BLaER1 (cell line): ENCODE measurements around the gene ANKMY1.

Experiments
- H3K27ac ChIP-seq: shearing (Covaris generic); formaldehyde crosslinking; 2 replicates; pipeline ENCODE4 v1.8.1; 2022
- H3K27me3 ChIP-seq: shearing (Covaris generic); formaldehyde crosslinking; 2 replicates; pipeline ENCODE4 v1.8.1; 2022
- H3K36me3 ChIP-seq: shearing (Covaris generic); formaldehyde crosslinking; 2 replicates; pipeline ENCODE4 v1.8.1; 2022
- H3K4me1 ChIP-seq: shearing (Covaris generic); formaldehyde crosslinking; 2 replicates; pipeline ENCODE4 v1.8.1; 2022
- H3K4me2 ChIP-seq: shearing (Covaris generic); formaldehyde crosslinking; 2 replicates; pipeline ENCODE4 v1.8.1; 2022
- H3K4me3 ChIP-seq: shearing (Covaris generic); formaldehyde crosslinking; 2 replicates; pipeline ENCODE4 v1.8.1; 2022
- H3K9ac ChIP-seq: shearing (Covaris generic); formaldehyde crosslinking; 2 replicates; pipeline ENCODE4 v1.8.1; 2022
- H3K9me3 ChIP-seq: shearing (Covaris generic); formaldehyde crosslinking; 2 replicates; pipeline ENCODE4 v1.8.1; 2022
- H4K20me1 ChIP-seq: shearing (Covaris generic); formaldehyde crosslinking; 2 replicates; pipeline ENCODE4 v1.8.1; 2022
- Cebpa-rat ChIP-seq: shearing (Covaris generic); IDR thresholded peaks from 2 replicates; pipeline ENCODE4 v1.8.1; 2022

The ANKMY1 gene

DNA sequence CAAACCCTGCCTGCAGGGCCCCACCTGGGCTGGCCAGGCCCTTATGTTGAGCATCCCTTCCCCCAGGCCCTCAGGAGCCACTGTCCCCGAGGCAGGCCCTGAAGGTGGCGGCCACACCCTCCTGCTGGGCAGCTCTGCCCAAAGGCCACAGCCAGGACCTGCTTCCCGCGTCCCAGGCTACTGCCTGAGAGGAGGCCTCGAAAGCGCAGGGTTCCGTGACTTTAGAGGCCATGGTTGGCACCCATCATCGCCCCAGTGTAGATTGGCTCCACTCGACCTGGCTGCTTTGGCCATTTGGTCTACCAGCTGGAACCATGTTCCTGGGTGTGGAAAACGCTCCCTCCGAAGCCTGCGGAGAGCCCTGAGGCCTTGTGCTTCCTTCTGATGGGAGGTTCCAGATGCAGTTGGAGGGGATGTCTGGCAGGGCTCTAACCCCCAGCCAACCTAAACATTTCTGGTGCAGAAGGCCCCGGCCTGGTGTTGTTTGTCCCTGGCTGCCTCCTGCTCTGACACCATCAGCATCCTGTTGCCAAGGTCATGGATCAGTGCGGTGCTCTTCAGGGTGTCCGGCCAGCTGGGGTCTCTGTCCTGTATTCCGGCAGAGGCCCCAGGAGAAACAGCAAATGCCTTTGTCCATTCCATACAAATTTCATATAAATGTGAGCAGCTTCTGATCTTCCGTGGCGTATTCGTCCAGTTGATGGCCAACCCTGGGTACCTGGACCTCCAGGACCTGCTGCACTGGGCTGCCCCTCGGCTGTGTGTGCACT lies 43.5 kb upstream of the ANKMY1 start:
- Histone ChIP-seq H3K36me3 (peaks cover 69% of the 10 kb centered on the region), H3K4me1 (peaks cover 20% of the 10 kb centered on the region)
- no peak for TF ChIP-seq Cebpa-rat

DNA sequence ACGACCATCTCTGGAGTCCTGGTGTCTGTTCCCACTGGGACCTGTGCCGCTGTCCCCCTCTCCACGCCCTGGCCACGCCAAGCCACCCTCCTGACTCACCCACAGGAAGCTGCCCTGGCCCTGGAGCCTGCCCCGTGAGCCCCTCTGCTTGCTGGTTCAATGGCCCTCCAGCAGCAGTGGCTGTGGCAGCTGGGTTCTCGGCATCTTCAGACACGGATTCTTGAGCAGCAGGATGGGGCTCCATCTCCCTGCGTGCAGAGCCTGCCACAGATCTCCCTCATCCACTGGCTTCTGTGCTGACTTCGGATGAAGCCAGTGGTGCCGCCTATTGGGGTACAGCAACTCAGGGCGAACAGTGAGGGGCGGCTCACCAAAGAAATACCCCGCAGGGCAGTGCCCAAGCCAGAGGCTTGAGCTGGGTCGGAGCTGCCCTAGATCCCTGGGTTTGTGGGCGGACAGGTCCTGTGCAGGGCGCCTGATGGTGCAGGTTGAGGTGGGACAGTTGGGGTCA lies 42.7 kb upstream of the ANKMY1 start:
- H3K4me1 ChIP-seq, result peaks cover 27% of the 10 kb centered on the region
- no peak overlapping the region for H3K9ac ChIP-seq
- no peaks in the 10 kb centered on the region for H3K9me3 ChIP-seq
- H3K27me3 ChIP-seq, result no peaks in the 10 kb centered on the region
- H3K4me2 ChIP-seq, result no peak overlapping the region
- no peak for TF ChIP-seq Cebpa-rat
- H3K27ac ChIP-seq, result no peak overlapping the region
- H3K36me3 ChIP-seq, result peaks cover 76% of the 10 kb centered on the region
- H3K4me3 ChIP-seq, result no peak overlapping the region
- H4K20me1 ChIP-seq, result peaks cover 42% of the 10 kb centered on the region

More for the DNA sequence above, 43.5 kb upstream of the ANKMY1 start:
- Histone ChIP-seq H3K9me3 (no peaks in the 10 kb centered on the region), H3K27ac (no peak overlapping the region), H3K27me3 (no peaks in the 10 kb centered on the region), H4K20me1 (peaks cover 34% of the 10 kb centered on the region), H3K9ac (no peak overlapping the region), H3K4me3 (no peak overlapping the region), H3K4me2 (no peak overlapping the region)

DNA sequence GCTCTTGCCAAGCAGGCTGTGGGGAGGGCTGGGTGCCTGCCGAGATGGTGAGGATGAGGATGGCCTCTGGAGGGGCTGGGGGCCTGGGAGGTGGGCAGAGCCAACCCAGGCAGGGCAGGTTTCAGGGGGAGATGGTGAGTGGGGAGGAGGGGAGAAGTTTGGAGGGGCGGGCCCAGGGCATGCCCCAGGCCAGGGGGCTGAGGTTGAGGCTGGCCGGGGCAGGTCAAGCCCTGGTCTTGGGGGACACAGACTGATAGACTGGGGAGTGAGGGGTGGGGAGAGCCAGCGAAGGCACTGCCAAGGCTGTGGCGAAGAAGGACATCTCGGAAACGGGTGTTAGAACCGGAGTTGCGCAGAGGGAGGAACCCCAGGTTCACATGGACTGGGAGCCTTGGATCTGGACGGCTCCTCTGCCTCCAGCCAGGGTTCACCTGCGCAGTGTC lies 41.4 kb upstream of the ANKMY1 start:
- Histone ChIP-seq H3K27me3 (no peaks in the 10 kb centered on the region), H3K4me2 (no peak overlapping the region), H3K27ac (no peak overlapping the region), H3K4me1 (peaks cover 32% of the 10 kb centered on the region), H3K9me3 (no peaks in the 10 kb centered on the region), H4K20me1 (peaks cover 55% of the 10 kb centered on the region), H3K9ac (no peak overlapping the region), H3K4me3 (no peak overlapping the region), H3K36me3 (peaks cover 90% of the 10 kb centered on the region)
- TF ChIP-seq Cebpa-rat, result no peak

DNA sequence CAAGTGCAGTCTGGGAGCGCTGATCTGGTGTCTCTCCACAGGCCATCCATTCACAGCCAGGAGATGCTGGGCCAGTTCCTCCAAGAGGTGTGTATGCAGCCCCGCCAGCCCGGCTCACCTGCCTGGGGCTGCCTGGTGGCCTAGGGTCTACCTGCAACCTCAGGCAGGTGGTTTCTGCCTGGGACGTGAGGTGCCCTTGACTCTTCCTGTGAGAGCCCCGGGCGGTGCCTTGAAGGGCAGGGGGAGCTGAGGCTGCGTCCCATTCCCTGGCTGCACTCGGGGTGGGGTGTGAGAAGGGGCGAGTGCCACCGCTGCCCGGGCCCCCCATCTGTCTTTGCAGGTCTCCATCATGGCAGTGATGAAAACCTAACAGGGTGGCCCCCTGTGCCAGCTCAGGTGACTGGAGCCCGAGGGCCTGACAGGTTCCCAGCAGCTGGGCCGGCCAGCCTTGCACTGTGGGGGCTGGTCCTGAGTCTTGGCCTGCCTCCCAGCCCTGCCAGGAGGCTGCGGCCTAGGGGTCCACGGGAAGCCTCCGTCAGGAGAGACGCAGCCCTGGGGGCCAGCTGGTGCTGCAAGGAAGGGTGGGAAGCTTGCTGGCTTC lies 40.6 kb upstream of the ANKMY1 start:
- no peak overlapping the region for H3K4me2 ChIP-seq
- peaks cover 63% of the 10 kb centered on the region for H4K20me1 ChIP-seq
- H3K27me3 ChIP-seq, result no peaks in the 10 kb centered on the region
- H3K4me1 ChIP-seq, result peaks cover 27% of the 10 kb centered on the region
- H3K4me3 ChIP-seq, result no peak overlapping the region
- H3K36me3 ChIP-seq, result peaks cover 97% of the 10 kb centered on the region
- TF ChIP-seq Cebpa-rat, result no peak
- H3K27ac ChIP-seq, result no peak overlapping the region
- no peak overlapping the region for H3K9ac ChIP-seq
- H3K9me3 ChIP-seq, result no peaks in the 10 kb centered on the region

DNA sequence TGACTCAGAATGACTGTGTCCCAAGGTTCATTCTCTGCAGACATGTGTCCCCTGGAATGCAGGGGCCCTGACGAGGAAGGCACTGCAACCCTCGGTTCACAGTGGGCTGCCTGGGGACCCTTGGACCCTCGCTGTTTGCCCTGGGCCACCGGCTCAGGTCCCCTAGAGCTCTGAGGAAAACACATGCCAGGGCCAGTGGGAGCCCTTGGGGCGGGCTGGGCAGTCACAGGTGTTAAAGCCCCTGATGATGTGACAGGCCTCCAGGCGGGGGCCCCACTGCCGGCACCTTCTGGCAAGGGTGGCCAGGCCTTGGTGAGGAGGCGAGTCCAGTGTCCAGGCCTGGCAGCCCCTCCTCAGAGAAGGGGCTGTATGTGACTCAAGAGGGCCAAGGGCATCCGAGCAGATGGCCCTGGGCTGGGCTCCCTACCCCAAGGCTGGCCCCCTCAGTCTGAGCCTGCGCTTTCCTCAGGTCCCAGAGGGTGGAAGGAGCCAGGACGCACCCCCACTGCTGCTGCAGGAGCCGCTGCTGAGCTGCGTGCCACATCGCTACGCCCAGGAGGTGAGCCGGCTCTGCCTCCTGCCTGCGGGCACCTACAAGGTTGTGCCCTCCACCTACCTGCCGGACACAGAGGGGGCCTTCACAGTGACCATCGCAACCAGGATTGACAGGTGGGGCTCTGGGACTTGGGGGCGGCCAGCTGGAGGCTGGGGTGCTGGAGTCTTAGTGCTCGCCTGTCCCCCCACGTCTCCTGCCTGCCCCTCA lies 39.8 kb upstream of the ANKMY1 start:
- no peaks in the 10 kb centered on the region for H3K27me3 ChIP-seq
- 0 out of 2 replicates have a peak overlapping the region, but pooled peaks have one; percentile 63 for H3K4me2 ChIP-seq
- peaks cover 27% of the 10 kb centered on the region for H3K4me1 ChIP-seq
- no peak for TF ChIP-seq Cebpa-rat
- H3K36me3 ChIP-seq, result peaks cover 100% of the 10 kb centered on the region
- H3K9ac ChIP-seq, result peak overlapping the region; percentile 41; the same call in 1 of the 2 replicates
- no peaks in the 10 kb centered on the region for H3K9me3 ChIP-seq
- H3K4me3 ChIP-seq, result no peak overlapping the region
- H4K20me1 ChIP-seq, result peaks cover 71% of the 10 kb centered on the region
- H3K27ac ChIP-seq, result peak overlapping the region; percentile 60

DNA sequence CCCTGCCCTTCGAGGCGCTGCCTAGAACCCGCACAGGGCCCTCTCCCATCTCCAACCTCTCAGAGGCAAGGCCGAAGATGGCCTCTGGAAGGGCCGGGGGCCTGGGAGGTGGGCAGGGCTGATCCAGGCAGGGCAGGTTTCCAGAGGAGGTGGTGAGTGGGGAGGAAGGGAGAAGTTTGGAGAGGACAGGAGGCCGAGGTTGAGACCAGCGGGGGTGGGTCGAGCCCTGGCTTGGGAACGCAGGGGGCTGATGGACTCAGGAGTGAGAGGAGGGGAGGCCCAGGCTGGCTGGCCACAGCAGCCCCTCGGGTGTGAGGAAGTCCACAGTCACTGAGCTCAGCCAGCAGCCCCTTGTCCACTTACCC lies 39.2 kb upstream of the ANKMY1 start:
- Histone ChIP-seq H4K20me1 (peaks cover 76% of the 10 kb centered on the region), H3K36me3 (peaks cover 100% of the 10 kb centered on the region), H3K27ac (peak overlapping the region; percentile 60), H3K27me3 (no peaks in the 10 kb centered on the region), H3K4me3 (no peak overlapping the region), H3K4me2 (peak overlapping the region; percentile 63), H3K4me1 (peaks cover 27% of the 10 kb centered on the region), H3K9me3 (no peaks in the 10 kb centered on the region), H3K9ac (peak overlapping the region; percentile 41; the same call in 1 of the 2 replicates)
- TF ChIP-seq Cebpa-rat, result no peak

DNA sequence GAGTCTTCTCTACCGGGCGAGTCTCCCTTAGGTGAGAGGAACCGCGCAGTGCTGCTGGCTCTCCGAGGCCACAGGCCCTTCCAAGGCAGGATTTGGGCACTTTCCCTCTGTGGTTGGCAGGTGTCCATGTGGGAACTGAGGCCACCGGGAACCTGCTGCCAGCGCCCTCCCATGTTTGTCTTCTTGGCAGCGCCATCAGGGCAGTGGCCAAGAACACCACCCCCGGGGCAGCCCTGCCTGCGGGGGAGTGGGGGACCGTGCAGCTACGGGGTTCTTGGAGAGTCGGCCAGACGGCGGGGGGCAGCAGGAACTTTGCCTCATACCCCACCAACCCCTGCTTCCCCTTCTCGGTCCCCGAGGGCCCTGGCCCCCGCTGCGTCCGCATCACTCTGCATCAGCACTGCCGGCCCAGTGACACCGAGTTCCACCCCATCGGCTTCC lies 38.7 kb upstream of the ANKMY1 start:
- H3K4me1 ChIP-seq, result peaks cover 27% of the 10 kb centered on the region
- TF ChIP-seq Cebpa-rat, result no peak
- H3K4me2 ChIP-seq, result peak overlapping the region; percentile 63
- no peaks in the 10 kb centered on the region for H3K9me3 ChIP-seq
- no peak overlapping the region for H3K4me3 ChIP-seq
- peak overlapping the region; percentile 41; the same call in 1 of the 2 replicates for H3K9ac ChIP-seq
- peaks cover 100% of the 10 kb centered on the region for H3K36me3 ChIP-seq
- H4K20me1 ChIP-seq, result peaks cover 82% of the 10 kb centered on the region
- peak overlapping the region; percentile 60 for H3K27ac ChIP-seq
- H3K27me3 ChIP-seq, result no peaks in the 10 kb centered on the region

DNA sequence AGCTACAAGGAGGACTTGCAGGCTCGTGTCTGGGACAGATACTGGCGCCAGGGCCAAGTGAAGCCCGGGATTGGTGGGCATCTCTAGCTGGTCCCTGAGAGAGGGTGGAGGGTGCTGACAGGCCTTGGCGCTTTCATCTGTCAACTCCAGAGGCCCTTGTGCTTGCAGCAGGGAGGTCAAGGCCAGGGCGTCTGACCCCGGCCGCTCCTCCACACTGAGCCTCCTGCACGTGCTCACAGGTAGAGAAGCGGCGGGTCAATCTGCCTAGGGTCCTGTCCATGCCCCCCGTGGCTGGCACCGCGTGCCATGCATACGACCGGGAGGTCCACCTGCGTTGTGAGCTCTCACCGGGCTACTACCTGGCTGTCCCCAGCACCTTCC lies 38.3 kb upstream of the ANKMY1 start:
- no peak for TF ChIP-seq Cebpa-rat
- Histone ChIP-seq H3K4me3 (no peak overlapping the region), H3K4me1 (peaks cover 27% of the 10 kb centered on the region), H3K9ac (no peak overlapping the region), H3K36me3 (peaks cover 100% of the 10 kb centered on the region), H3K9me3 (no peaks in the 10 kb centered on the region), H3K4me2 (peak overlapping the region; percentile 63), H4K20me1 (peaks cover 86% of the 10 kb centered on the region), H3K27me3 (no peaks in the 10 kb centered on the region), H3K27ac (peak overlapping the region; percentile 60; the same call in 1 of the 2 replicates)

DNA sequence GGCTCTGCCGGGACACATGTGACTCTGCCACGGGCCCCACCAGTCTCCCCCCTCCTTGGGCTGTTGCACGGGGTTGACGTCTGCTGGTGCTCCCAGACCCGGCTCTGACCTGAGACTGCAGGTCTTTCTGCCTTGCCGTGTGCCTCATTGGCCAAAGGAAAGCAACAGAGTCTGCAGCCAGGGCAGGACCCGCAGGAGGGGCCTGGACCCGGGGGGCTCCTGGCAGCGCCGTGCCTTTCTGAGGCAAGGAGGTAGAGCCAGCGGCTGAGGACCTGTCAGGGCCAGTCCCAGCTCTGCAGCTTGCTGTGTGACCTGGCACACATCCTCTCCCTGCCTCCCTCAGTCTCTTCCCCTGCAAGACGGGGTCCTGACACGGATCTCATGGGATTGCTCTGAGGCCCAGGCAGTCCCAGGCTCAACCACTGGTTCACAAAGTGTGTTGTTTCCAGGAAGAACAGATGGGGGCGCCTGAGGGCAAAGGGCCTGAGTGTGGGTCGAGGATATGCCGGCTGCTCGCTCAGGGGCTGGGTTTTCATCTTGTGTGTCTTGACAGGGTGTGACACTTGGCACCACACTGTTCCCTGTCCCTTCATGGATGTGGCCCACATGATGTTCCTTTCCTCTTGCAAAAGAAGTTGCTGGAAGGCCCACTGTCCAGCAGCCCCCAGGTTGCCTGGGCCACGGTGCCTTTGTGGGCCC lies 37.7 kb upstream of the ANKMY1 start:
- Histone ChIP-seq H3K4me2 (peak overlapping the region; percentile 63; the same call in 1 of the 2 replicates), H3K36me3 (peaks cover 100% of the 10 kb centered on the region), H3K4me1 (peaks cover 27% of the 10 kb centered on the region), H3K9me3 (no peaks in the 10 kb centered on the region), H3K4me3 (no peak overlapping the region), H3K9ac (no peak overlapping the region), H3K27ac (no peak overlapping the region), H3K27me3 (no peaks in the 10 kb centered on the region), H4K20me1 (peaks cover 91% of the 10 kb centered on the region)
- TF ChIP-seq Cebpa-rat, result no peak
